NOMO-1 (cell line): ENCODE results near the gene ADCY2.
A peak's percentile ranks its signal among the peaks of the same experiment; 100 is the strongest.

Experiments used
- DNase-seq, 2 experiments: peaks; one replicate each; lab custom pipeline; 2025; ENCODE audit not compliant: unreplicated experiment in 2 of 2; lab: John Stamatoyannopoulos, UW

ADCY2 gene

GRCh38 chr5:7435503-7435902 lies 39.6 kb downstream of the ADCY2 start:
- DNase-seq, result no peak

GRCh38 chr5:7436521-7436920 lies 40.6 kb downstream of the ADCY2 start:
- no peak for DNase-seq

GRCh38 chr5:7437836-7438235 lies 41.9 kb downstream of the ADCY2 start:
- DNase-seq, result no peak

GRCh38 chr5:7445068-7445467 lies 49.1 kb downstream of the ADCY2 start:
- DNase-seq, result no peak

- DNase-seq, result no peak
Measured at GRCh38 chr5:7445831-7446230, 49.9 kb downstream of the ADCY2 start.

- DNase-seq, result no peak
Measured at GRCh38 chr5:7446913-7447312, 51.0 kb downstream of the ADCY2 start.

GRCh38 chr5:7453947-7454346 lies 58.0 kb downstream of the ADCY2 start:
- DNase-seq, result no peak

GRCh38 chr5:7456206-7456605 lies 60.3 kb downstream of the ADCY2 start:
- no peak for DNase-seq

- no peak for DNase-seq
Measured at GRCh38 chr5:7461371-7461770, 65.4 kb downstream of the ADCY2 start.

GRCh38 chr5:7462758-7463157 lies 66.8 kb downstream of the ADCY2 start:
- DNase-seq, result no peak

- no peak for DNase-seq
Measured at GRCh38 chr5:7464182-7464581, 68.2 kb downstream of the ADCY2 start.

- no peak for DNase-seq
Measured at GRCh38 chr5:7467179-7467578, 71.2 kb downstream of the ADCY2 start.

GRCh38 chr5:7468742-7469141 lies 72.8 kb downstream of the ADCY2 start:
- no peak for DNase-seq

- DNase-seq, result no peak
Measured at GRCh38 chr5:7471710-7472109, 75.8 kb downstream of the ADCY2 start.

- DNase-seq, result no peak
Measured at GRCh38 chr5:7473115-7473514, 77.2 kb downstream of the ADCY2 start.

GRCh38 chr5:7473668-7474215 lies 77.8 kb downstream of the ADCY2 start:
- no peak for DNase-seq

GRCh38 chr5:7474821-7475403 lies 79.0 kb downstream of the ADCY2 start:
- DNase-seq, result no peak

GRCh38 chr5:7478459-7478858 lies 82.5 kb downstream of the ADCY2 start:
- DNase-seq, result no peak

- no peak for DNase-seq
Measured at GRCh38 chr5:7488734-7489133, 92.8 kb downstream of the ADCY2 start.

GRCh38 chr5:7492371-7492770 lies 96.4 kb downstream of the ADCY2 start:
- no peak for DNase-seq

GRCh38 chr5:7493081-7493480 lies 97.1 kb downstream of the ADCY2 start:
- DNase-seq, result no peak

- DNase-seq, result peak in 1 of 2 experiments; percentile 18
Measured at GRCh38 chr5:7493622-7494021, 97.7 kb downstream of the ADCY2 start.
